Ovary (tissue), 9 donors: ENCODE measurements around the gene PSMB8. TPM values are rescaled to one million over a fixed set of nuclear protein-coding genes. Genes with fewer than 3 reads are reported as not detected.
"Not testable (repeated sequence)": the region's sequence is repeated elsewhere in the genome, so short reads cannot be mapped to it uniquely, and the experiment has no call there.

ENCODE experiments used
- DNase-seq, 5 donors: peaks; one replicate each; pipeline ENCODE4 v3.0.0-alpha.2; 2019 to 2020
- H3K27ac ChIP-seq, 2 donors: fragments of 200-600 bp; one replicate each; pipeline versions ENCODE4 v1.5.1 to v1.8.0; 2019 to 2022
- H3K27me3 ChIP-seq: fragments of 200-600 bp; one replicate; pipeline ENCODE4 v1.8.0; 2022
- H3K36me3 ChIP-seq: fragments of 200-600 bp; sonication (generic); one replicate; pipeline ENCODE4 v1.5.1; 2019
- H3K4me1 ChIP-seq: one replicate; pipeline ENCODE4 v1.8.1; 2013; ENCODE audit warnings: mild to moderate bottlenecking, moderate library complexity; ENCODE audit not compliant: insufficient read depth
- H3K4me3 ChIP-seq: fragments of 200-600 bp; sonication (generic); one replicate; pipeline ENCODE4 v1.5.1; 2017
- H3K9me3 ChIP-seq, 2 donors: fragments of 200-600 bp in 1 of 2; sonication (generic) in 1 of 2; one replicate each; pipeline versions ENCODE4 v1.5.1 to v1.8.1; 2013 to 2019; ENCODE audit warnings: mild to moderate bottlenecking in 1 of 2, moderate library complexity in 1 of 2
- CTCF ChIP-seq, 3 donors: fragments of 450-650 bp in 2 of 3; fragments of 200-600 bp in 1 of 3; IDR thresholded peaks; one replicate each; pipeline versions ENCODE4 v1.5.1 to v1.8.0; 2016 to 2022; ENCODE audit warnings: antibody characterized with exemption in 3 of 3, mild to moderate bottlenecking in 1 of 3
- EP300 ChIP-seq: sonication (generic); formaldehyde crosslinking; IDR thresholded peaks from one replicate; pipeline ENCODE4 v1.6.1; 2017; ENCODE audit warnings: antibody characterized with exemption
- POLR2A ChIP-seq: fragments of 450-650 bp; IDR thresholded peaks from one replicate; pipeline ENCODE4 v1.6.1; 2017; ENCODE audit warnings: antibody characterized with exemption, mild to moderate bottlenecking, moderate library complexity
- WGBS, 3 donors: extraction: QIAGEN DNeasy Blood & Tissue Kit in 1 of 3; methylation state at CpG; one replicate each; pipeline versions ENCODE4 v1.1.5 to v1.1.7; 2013 to 2017; 5-methylcytosine and 5-hydroxymethylcytosine counted together
- intact Hi-C, 4 donors: fragments of 100-400 bp; cut with DNase I; formaldehyde crosslinking; loops; one replicate each; pipeline versions ENCODE4 v1.11.0 to v1.15.1; 2022 to 2023
- polyA plus RNA-seq, 2 donors: library from polyadenylated mRNA; stranded (reverse); fragments of 200-250 nt in 1 of 2; fragments of 350-450 nt in 1 of 2; fragmentation: Illumina TruSeq in 1 of 2; extraction: RNeasy Lipid Tissue Mini Kit (QIAGEN cat#74804) in 1 of 2; gene quantifications; one replicate each; pipeline ENCODE4 v1.2.3, GENCODE V29; 2013 to 2014
- total RNA-seq, 7 donors: library from RNA; depleted of rRNA in 2 of 7; stranded (reverse); fragments of >200 nt in 2 of 7; fragmentation: NEBNext Ultra II Directional in 3 of 7; extraction: Animal tissue kit (Norgen Biotek cat#: 25700) in 3 of 7; gene quantifications; one replicate each; pipeline versions ENCODE4 v1.1.0 to v1.2.4, GENCODE V29; 2016 to 2023
- donor health status: DM: no; HTN: no; CAD: no; lungs with moderate emphysema.
- donor health status: DM: no; HTN: no; CAD: no.
- donor health status: Bipolar disorder and iron deficiency.
- donor health status: DM: yes; HTN: yes; CAD: no.
- donor health status: DM: no; HTN: no; CAD: no.
- donor health status: DM: yes; HTN: yes; CAD: no.

PSMB8 gene
- total and polyA plus RNA-seq, 9 donors: 28.9 to 103 (median 38.0) TPM

DNA sequence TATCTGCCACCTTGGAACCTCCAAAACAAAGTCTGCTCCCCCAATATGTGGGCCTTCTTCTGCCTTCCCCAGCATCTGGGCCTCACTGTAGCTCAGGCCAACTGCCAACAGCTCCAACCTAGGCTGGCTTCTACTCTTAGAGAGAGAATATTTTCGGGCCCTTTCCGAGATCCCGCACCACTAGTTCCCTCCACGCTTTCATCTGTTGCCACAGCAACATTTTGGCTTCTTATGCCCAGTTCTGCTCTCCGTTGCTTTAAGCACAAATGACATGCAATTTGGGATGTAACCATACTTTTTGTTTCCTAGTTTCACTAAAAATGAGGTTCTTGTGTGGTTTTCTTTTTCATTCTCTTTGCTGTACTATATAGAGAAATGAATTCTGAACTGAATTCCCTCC, 43.8 kb upstream of the PSMB8 start:
- peaks cover 6% of the 10 kb centered on the region for H3K4me1 ChIP-seq
- peak; percentile 24 to 45 (median 30) for DNase-seq
- H3K27me3 ChIP-seq: no peaks in the 10 kb centered on the region
- H3K27ac ChIP-seq: peak overlapping the region in 1 of 2 donors; percentile 59
- WGBS, 3 donors: 21 to 29% (median 24%) methylated on average over 5 of the region's 5 CpGs
- no peaks in the 10 kb centered on the region for H3K9me3 ChIP-seq
- H3K4me3 ChIP-seq: no peak overlapping the region
- no peaks in the 10 kb centered on the region for H3K36me3 ChIP-seq
- TF ChIP-seq POLR2A (no peak), EP300 (no peak), CTCF (IDR thresholded peaks at IDR 0.05) (no peak)
- intact Hi-C loops: loop anchor here (5.0 to 10.0 kb wide), 3 partner anchors 45 to 95 kb away; no protein-coding TSS in a partner anchor

DNA sequence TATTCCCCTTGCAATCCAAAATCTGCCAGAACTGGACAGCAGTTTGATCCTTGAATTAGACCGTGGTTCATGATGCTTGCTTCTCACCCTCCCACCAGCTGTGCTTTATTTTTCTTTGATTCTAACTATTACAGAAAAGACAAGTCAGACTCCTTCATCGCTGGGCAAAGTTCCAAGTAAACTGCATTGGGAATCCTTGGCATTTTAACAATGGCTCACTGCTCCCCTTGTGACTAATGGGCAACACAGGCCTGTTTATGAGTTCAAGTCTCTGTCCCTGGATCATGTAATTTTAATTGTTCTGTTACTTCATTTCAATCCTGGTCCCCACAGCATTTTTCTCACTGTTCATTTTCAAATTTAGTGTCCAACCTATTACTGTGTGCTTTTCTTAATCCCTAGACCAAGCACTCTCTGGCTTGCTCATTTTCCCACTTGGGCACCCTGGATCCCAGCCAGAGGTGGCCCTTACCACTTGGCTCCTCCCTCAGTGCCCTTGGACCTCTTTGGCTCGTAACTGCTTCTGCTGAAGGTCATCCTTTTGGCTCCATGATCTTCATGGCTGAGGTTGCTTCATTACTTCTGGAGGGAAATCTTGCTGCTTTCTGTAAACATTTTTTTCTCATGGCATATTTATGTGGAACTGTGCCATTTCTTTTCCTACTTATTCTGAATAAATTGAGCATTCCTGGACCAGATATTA, 43.0 kb upstream of the PSMB8 start:
- Histone ChIP-seq H3K4me1 (peaks cover 6% of the 10 kb centered on the region), H3K9me3 (no peaks in the 10 kb centered on the region), H3K4me3 (no peak overlapping the region), H3K27me3 (no peaks in the 10 kb centered on the region), H3K27ac (peak overlapping the region in 1 of 2 donors; percentile 59), H3K36me3 (no peaks in the 10 kb centered on the region)
- intact Hi-C loops: loop anchor here (5.0 to 10.0 kb wide), 3 partner anchors 45 to 95 kb away; no protein-coding TSS in a partner anchor
- 5 to 9% (median 7%) methylated on average over 3 of the region's 3 CpGs for WGBS, 3 donors
- peak; percentile 64 to 85 (median 71) for DNase-seq
- TF ChIP-seq EP300 (no peak), CTCF (IDR thresholded peaks at IDR 0.05) (no peak), POLR2A (no peak)

DNA sequence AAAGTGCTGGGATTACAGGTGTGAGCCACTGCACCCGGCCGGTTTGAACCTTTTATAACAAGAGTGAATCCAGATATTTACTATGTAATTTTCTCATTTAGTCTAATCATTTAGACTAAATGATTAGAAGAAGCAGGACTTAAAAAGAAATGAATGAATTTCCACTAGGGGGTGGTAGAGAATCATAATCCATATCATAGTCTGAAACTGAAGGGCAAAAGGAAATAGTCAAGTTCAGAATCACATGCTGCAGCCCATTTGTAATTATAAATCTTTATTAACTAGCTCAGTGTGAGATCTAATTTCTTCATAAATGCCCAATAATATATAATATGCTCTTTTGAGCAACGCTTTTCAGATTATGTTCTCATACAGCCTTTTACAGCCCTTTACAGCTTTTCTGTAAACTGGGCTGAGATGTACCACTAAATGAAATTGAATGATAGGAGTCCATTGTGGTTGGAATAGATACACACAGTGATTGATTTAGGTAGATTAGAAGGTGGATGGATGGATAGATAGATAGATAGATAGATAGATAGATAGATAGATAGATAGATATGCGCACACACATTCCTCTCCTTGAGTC, 41.9 kb upstream of the PSMB8 start:
- Histone ChIP-seq H3K4me3 (no peak overlapping the region), H3K36me3 (no peaks in the 10 kb centered on the region), H3K27ac (no peak overlapping the region), H3K4me1 (peaks cover 6% of the 10 kb centered on the region), H3K9me3 (no peaks in the 10 kb centered on the region), H3K27me3 (no peaks in the 10 kb centered on the region)
- intact Hi-C loops: loop anchor here (2.0 to 10.0 kb wide), 4 partner anchors 47 to 99 kb away; no protein-coding TSS in a partner anchor
- TF ChIP-seq EP300 (no peak), CTCF (IDR thresholded peaks at IDR 0.05) (peak; percentile 29 to 72 (median 63))
- 38 to 52% (median 44%) methylated on average over 4 of the region's 4 CpGs for WGBS, 3 donors
- no peak for DNase-seq

DNA sequence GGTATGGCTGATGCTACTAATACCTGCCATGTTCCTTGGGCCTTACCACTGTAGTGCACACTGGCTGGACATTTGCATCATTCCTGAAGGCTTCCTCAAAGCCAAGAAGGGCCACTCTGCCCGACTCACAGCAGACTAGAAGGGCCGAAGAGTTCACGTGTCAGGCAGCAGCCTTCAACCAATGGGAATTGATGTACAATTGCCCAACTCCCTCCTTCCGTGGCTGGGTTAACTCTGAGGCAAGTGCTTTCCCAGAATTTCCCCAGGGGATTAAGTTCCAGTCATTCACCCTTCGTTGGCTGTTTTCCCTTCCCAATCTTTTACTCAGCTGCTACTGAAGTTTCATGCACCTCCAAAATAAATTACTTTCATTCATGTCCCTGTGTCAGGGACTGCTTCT, 39.9 kb upstream of the PSMB8 start:
- Histone ChIP-seq H3K4me3 (no peak overlapping the region), H3K27me3 (no peaks in the 10 kb centered on the region), H3K4me1 (peaks cover 6% of the 10 kb centered on the region), H3K9me3 (no peaks in the 10 kb centered on the region), H3K27ac (no peak overlapping the region), H3K36me3 (no peaks in the 10 kb centered on the region)
- TF ChIP-seq POLR2A: no peak
- TF ChIP-seq EP300: peak; percentile 65
- intact Hi-C loops: loop anchor here in 1 of 4 donors (2.0 to 10.0 kb wide), 2 partner anchors 51 to 101 kb away; no protein-coding TSS in a partner anchor
- DNase-seq: peak in 1 of 5 donors; percentile 31
- WGBS, 3 donors: 20 to 22% (median 20%) methylated on average over 5 of the region's 5 CpGs

- Histone ChIP-seq H3K36me3 (no peaks in the 10 kb centered on the region), H3K4me3 (no peak overlapping the region), H3K27me3 (no peaks in the 10 kb centered on the region), H3K4me1 (peaks cover 6% of the 10 kb centered on the region), H3K9me3 (no peaks in the 10 kb centered on the region), H3K27ac (no peak overlapping the region)
- 2 to 59% (median 28%) methylated on average over 1 of the region's 1 CpG for WGBS, 3 donors
- TF ChIP-seq EP300: no peak
- no peak for TF ChIP-seq POLR2A
- no peak for TF ChIP-seq CTCF (IDR thresholded peaks at IDR 0.05)
- intact Hi-C loops: loop anchor here in 1 of 4 donors (10.0 kb wide), 1 partner anchor 52 kb away; no protein-coding TSS in a partner anchor
- DNase-seq: no peak
Measured at GRCh38 chr6:32882879-32883250, 39.0 kb upstream of the PSMB8 start.

- not testable (repeated sequence) for H3K4me1 ChIP-seq, H3K27ac ChIP-seq, H3K27me3 ChIP-seq, H3K4me3 ChIP-seq, H3K9me3 ChIP-seq, H3K36me3 ChIP-seq, DNase-seq
- intact Hi-C loops: loop anchor here in 1 of 4 donors (10.0 kb wide), 1 partner anchor 54 kb away; no protein-coding TSS in a partner anchor
- 64 to 96% (median 73%) methylated on average over 3 of the region's 3 CpGs for WGBS, 3 donors
Measured at GRCh38 chr6:32880962-32881361, 37.1 kb upstream of the PSMB8 start.
